H1 (cell line): ENCODE results near the gene ZBTB26. TPM values are rescaled to one million over a fixed set of nuclear protein-coding genes. Genes with fewer than 3 reads are reported as not detected.

Source experiments
- POU5F1 ChIP-seq: IDR thresholded peaks from 2 replicates; pipeline ENCODE4 v1.6.1; 2011; ENCODE audit warnings: low read depth, mild to moderate bottlenecking, low read length, moderate library complexity
- USF2 ChIP-seq: IDR thresholded peaks from 2 replicates; pipeline ENCODE4 v1.6.1; 2011; ENCODE audit warnings: low read length, improper control_type of control experiment
- polyA plus RNA-seq, 7 experiments: library from polyadenylated mRNA; depleted of rRNA in 3 of 7; stranded (reverse) in 5 of 7; unstranded in 2 of 7; fragments of >200 nt in 5 of 7; fragments of 200-250 nt in 2 of 7; gene quantifications; 1 replicate in 5 of 7; 2 replicates in 1 of 7; 4 replicates in 1 of 7; pipeline versions ENCODE4 v1.2.1 to v1.2.3, GENCODE V29; 2011 to 2013; ENCODE audit warnings: missing spikeins in 2 of 7, mixed read lengths in 2 of 7
- total RNA-seq: library from RNA; stranded (reverse); fragmentation: NEBNext Ultra II Directional; extraction: Animal tissue kit (Norgen Biotek cat#: 25700); gene quantifications from 2 replicates; pipeline ENCODE4 v1.2.1, GENCODE V29; 2021

Gene ZBTB26
- total and polyA plus RNA-seq, 2 of the 8 experiments (the other 6 are each of a cell fraction or from before 2014, with no cell fraction given), result 5.7 to 7.4 TPM

- no peak for TF ChIP-seq USF2
- no peak for TF ChIP-seq POU5F1
These were observed 13.9 kb upstream of the ZBTB26 start (continued) for GRCh38 chr9:122944960-122945888.
